SIG-M5 treated with dmso at 0.1 percent for 504 hours (cell line): ENCODE measurements around the gene TRMT112.
"Not testable (repeated sequence)": the region's sequence is repeated elsewhere in the genome, so short reads cannot be mapped to it uniquely, and the experiment has no call there.

Experiments used
- DNase-seq: peaks from one replicate; lab custom pipeline; 2025; ENCODE audit not compliant: unreplicated experiment; lab: John Stamatoyannopoulos, UW

TRMT112 gene

GRCh38 chr11:64313491-64314145, 3.7 kb downstream of the TRMT112 start:
- DNase-seq, result no peak

- DNase-seq, result no peak
Observed at GRCh38 chr11:64312947-64313346, 4.4 kb downstream of the TRMT112 start.

GRCh38 chr11:64307795-64308194, 9.6 kb downstream of the TRMT112 start:
- DNase-seq, result not testable (repeated sequence)

GRCh38 chr11:64306876-64307622, 10.3 kb downstream of the TRMT112 start:
- no peak for DNase-seq

- DNase-seq, result no peak
Observed at GRCh38 chr11:64306563-64306875, 10.8 kb downstream of the TRMT112 start.

- DNase-seq, result peak; percentile 77
Observed at GRCh38 chr11:64305691-64306562, 11.4 kb downstream of the TRMT112 start.

GRCh38 chr11:64305075-64305690, 12.2 kb downstream of the TRMT112 start, which contains the start of gene ESRRA:
Gene ESRRA, plus strand, starts transcription at chr11:64305524. Its CDS starts 1,656 bp downstream, at chr11:64307180.
- DNase-seq, result peak; percentile 98

GRCh38 chr11:64304316-64305072, 12.9 kb downstream of the TRMT112 start:
- DNase-seq, result peak; percentile 89

GRCh38 chr11:64304032-64304315, 13.4 kb downstream of the TRMT112 start:
- no peak for DNase-seq

GRCh38 chr11:64303109-64304031, 14.0 kb downstream of the TRMT112 start:
- DNase-seq, result no peak

- no peak for DNase-seq
Observed at GRCh38 chr11:64299847-64300648, 17.3 kb downstream of the TRMT112 start, which contains the start of gene CATSPERZ. Gene CATSPERZ, plus strand, starts transcription at chr11:64300358. Its CDS starts 53 bp downstream, at chr11:64300411.

GRCh38 chr11:64298966-64299846, 18.2 kb downstream of the TRMT112 start:
- DNase-seq, result no peak

GRCh38 chr11:64297699-64298358, 19.5 kb downstream of the TRMT112 start:
- DNase-seq, result no peak

- no peak for DNase-seq
Observed at GRCh38 chr11:64296830-64297698, 20.3 kb downstream of the TRMT112 start.

GRCh38 chr11:64296236-64296635, 21.1 kb downstream of the TRMT112 start:
- DNase-seq, result no peak

GRCh38 chr11:64295760-64296159, 21.6 kb downstream of the TRMT112 start:
- DNase-seq, result no peak
